Endodermal cell (in vitro differentiated cells): ENCODE data around the gene GRIK4. TPM values are rescaled to one million over a fixed set of nuclear protein-coding genes. Genes with fewer than 3 reads are reported as not detected.
"Not testable (repeated sequence)": the region's sequence is repeated elsewhere in the genome, so short reads cannot be mapped to it uniquely, and the experiment has no call there.

Experiments
- DNase-seq: peaks from one replicate; pipeline ENCODE4 v3.0.0-alpha.2; 2017
- H3K27ac ChIP-seq: 2 replicates; pipeline ENCODE4 v1.5.1; 2013; ENCODE audit warnings: mild to moderate bottlenecking, low read depth, low read length, moderate library complexity
- H3K27me3 ChIP-seq: 2 replicates; pipeline ENCODE4 v1.6.1; 2013; ENCODE audit warnings: mild to moderate bottlenecking, low read length, moderate library complexity; ENCODE audit not compliant: insufficient read depth, control insufficient read depth, poor library complexity, severe bottlenecking
- H3K36me3 ChIP-seq: 2 replicates; pipeline ENCODE4 v1.7.0; 2013; ENCODE audit warnings: mild to moderate bottlenecking, low read length, moderate library complexity; ENCODE audit not compliant: control insufficient read depth, insufficient read depth
- H3K4me1 ChIP-seq: one replicate; pipeline ENCODE4 v1.7.0; 2013; ENCODE audit warnings: low read length; ENCODE audit not compliant: control insufficient read depth, insufficient read depth
- H3K4me3 ChIP-seq: 2 replicates; pipeline ENCODE4 v1.5.1; 2013; ENCODE audit warnings: mild to moderate bottlenecking, low read length, moderate library complexity
- H3K9ac ChIP-seq: 2 replicates; pipeline ENCODE4 v1.6.1; 2013; ENCODE audit warnings: mild to moderate bottlenecking, low read length, moderate library complexity; ENCODE audit not compliant: poor library complexity, severe bottlenecking; ENCODE audit errors: extremely low read depth
- H3K9me3 ChIP-seq: 2 replicates; pipeline ENCODE4 v1.6.1; 2013; ENCODE audit warnings: mild to moderate bottlenecking, low read length, moderate library complexity; ENCODE audit not compliant: control insufficient read depth
- H3K27ac Mint-ChIP-seq: 2 replicates; pipeline ENCODE4 v1.8.0; 2020; ENCODE audit warnings: mixed read lengths
- H3K27me3 Mint-ChIP-seq: 2 replicates; pipeline ENCODE4 v1.8.0; 2021; ENCODE audit warnings: mild to moderate bottlenecking, mixed read lengths; ENCODE audit not compliant: insufficient read depth
- H3K36me3 Mint-ChIP-seq: 2 replicates; pipeline ENCODE4 v1.8.0; 2020; ENCODE audit warnings: low read depth, mixed read lengths
- H3K4me1 Mint-ChIP-seq: 2 replicates; pipeline ENCODE4 v1.8.0; 2020; ENCODE audit warnings: mixed read lengths
- H3K4me3 Mint-ChIP-seq: 2 replicates; pipeline ENCODE4 v1.8.0; 2020; ENCODE audit warnings: mild to moderate bottlenecking, moderate library complexity, mixed read lengths
- H3K9me3 Mint-ChIP-seq: 2 replicates; pipeline ENCODE4 v1.8.0; 2020; ENCODE audit warnings: mild to moderate bottlenecking, mixed read lengths
- CTCF ChIP-seq: fragments of 200-600 bp; sonication (generic); conservative IDR thresholded peaks from 2 replicates; pipeline ENCODE4 v1.5.0; 2021; ENCODE audit warnings: antibody characterized with exemption, mild to moderate bottlenecking
- WGBS, 2 experiments: methylation state at CpG; one replicate each; pipeline versions ENCODE4 v1.1.5 to v1.1.7; 2013; ENCODE audit warnings: missing lambda C conversion rate in 2 of 2, mixed read lengths in 1 of 2; ENCODE audit not compliant: insufficient coverage in 1 of 2, insufficient read length in 1 of 2; 5-methylcytosine and 5-hydroxymethylcytosine counted together
- total RNA-seq, 2 donors: library from RNA; stranded (reverse); fragmentation: NEBNext Ultra II Directional in 1 of 2; extraction: Animal tissue kit (Norgen Biotek cat#: 25700) in 1 of 2; gene quantifications; 2 replicates in 1 of 2; 3 replicates in 1 of 2; pipeline ENCODE4 v1.2.1, GENCODE V29; 2021

GRIK4 gene
- total RNA-seq, 2 donors from 2014 or later = 1.7 to 3.5 TPM

- H3K27ac Mint-ChIP-seq = no peak overlapping the region
- Histone ChIP-seq H3K9ac (no peak overlapping the region), H3K36me3 (no peaks in the 10 kb centered on the region), H3K27me3 (no peaks in the 10 kb centered on the region), H3K9me3 (no peaks in the 10 kb centered on the region), H3K4me1 (peaks cover 4% of the 10 kb centered on the region), H3K27ac (no peak overlapping the region), H3K4me3 (no peak overlapping the region)
- H3K27me3 Mint-ChIP-seq = no peaks in the 10 kb centered on the region
- H3K4me1 Mint-ChIP-seq = peaks cover 7% of the 10 kb centered on the region
- H3K36me3 Mint-ChIP-seq = no peaks in the 10 kb centered on the region
- WGBS, 2 experiments = 61 to 77% methylated on average over 2 of the region's 2 CpGs
- H3K9me3 Mint-ChIP-seq = no peaks in the 10 kb centered on the region
- DNase-seq = no peak
- no peak for TF ChIP-seq CTCF
- no peak overlapping the region for H3K4me3 Mint-ChIP-seq
Observed at GRCh38 chr11:120759046-120759445, 247.5 kb downstream of the GRIK4 start.

GRCh38 chr11:120765710-120766109 lies 254.2 kb downstream of the GRIK4 start:
- not testable (repeated sequence) for H3K27me3 Mint-ChIP-seq, H3K27me3 ChIP-seq, DNase-seq, H3K4me1 ChIP-seq, H3K27ac Mint-ChIP-seq, H3K36me3 Mint-ChIP-seq, H3K9ac ChIP-seq, H3K4me3 Mint-ChIP-seq, H3K36me3 ChIP-seq, H3K4me1 Mint-ChIP-seq, H3K4me3 ChIP-seq, H3K27ac ChIP-seq
- H3K9me3 ChIP-seq = peaks cover 13% of the 10 kb centered on the region
- WGBS, 2 experiments = 82 to 100% methylated on average over 1 to 2 of the region's 2 CpGs
- H3K9me3 Mint-ChIP-seq = peaks cover 16% of the 10 kb centered on the region

- no peaks in the 10 kb centered on the region for H3K4me1 ChIP-seq
- Mint-ChIP-seq H3K4me3 (no peak overlapping the region), H3K4me1 (no peaks in the 10 kb centered on the region), H3K27me3 (peaks cover 1% of the 10 kb centered on the region), H3K9me3 (peaks cover 16% of the 10 kb centered on the region), H3K36me3 (no peaks in the 10 kb centered on the region), H3K27ac (no peak overlapping the region)
- H3K9me3 ChIP-seq = peaks cover 13% of the 10 kb centered on the region
- H3K36me3 ChIP-seq = no peaks in the 10 kb centered on the region
- WGBS, 2 experiments = 88 to 100% methylated on average over 5 to 7 of the region's 7 CpGs
- no peak for TF ChIP-seq CTCF
- no peaks in the 10 kb centered on the region for H3K27me3 ChIP-seq
- H3K27ac ChIP-seq = no peak overlapping the region
- DNase-seq = no peak
- H3K9ac ChIP-seq = no peak overlapping the region
- H3K4me3 ChIP-seq = no peak overlapping the region
Observed at GRCh38 chr11:120766318-120766717, 254.8 kb downstream of the GRIK4 start.

GRCh38 chr11:120768949-120769348 lies 257.4 kb downstream of the GRIK4 start:
- Mint-ChIP-seq H3K9me3 (peaks cover 25% of the 10 kb centered on the region), H3K27me3 (peaks cover 1% of the 10 kb centered on the region), H3K27ac (no peak overlapping the region), H3K4me3 (no peak overlapping the region), H3K36me3 (no peaks in the 10 kb centered on the region), H3K4me1 (no peaks in the 10 kb centered on the region)
- no peak overlapping the region for H3K9ac ChIP-seq
- no peak for TF ChIP-seq CTCF
- no peaks in the 10 kb centered on the region for H3K27me3 ChIP-seq
- no peaks in the 10 kb centered on the region for H3K4me1 ChIP-seq
- H3K36me3 ChIP-seq = no peaks in the 10 kb centered on the region
- WGBS, 2 experiments = 73 to 100% methylated on average over 1 to 2 of the region's 2 CpGs
- peaks cover 20% of the 10 kb centered on the region for H3K9me3 ChIP-seq
- no peak overlapping the region for H3K4me3 ChIP-seq
- no peak overlapping the region for H3K27ac ChIP-seq
- DNase-seq = no peak
